ENCODE measurements around the gene MMAB.

DNA sequence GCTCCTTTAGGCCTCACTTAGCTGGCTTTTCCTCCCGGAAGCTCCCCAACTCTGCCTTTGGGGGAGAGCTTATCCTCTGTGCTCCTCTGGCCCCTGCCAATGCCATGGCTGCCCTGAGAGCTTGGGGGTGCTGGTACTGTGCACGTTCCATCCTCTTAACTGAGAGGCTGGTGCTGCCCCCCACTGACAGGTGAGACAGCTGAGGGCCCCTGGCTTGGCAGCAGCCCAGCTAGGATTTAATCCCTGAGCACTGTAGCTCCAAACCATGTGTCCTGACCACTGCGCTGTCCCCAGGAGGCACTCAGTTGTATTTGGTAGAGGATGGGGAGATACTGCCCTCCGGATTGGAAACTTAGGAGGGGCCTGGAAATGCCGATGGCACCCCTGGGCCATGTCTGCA lies 49.8 kb downstream of the MMAB start:
- TF ChIP-seq, protein P1, sequence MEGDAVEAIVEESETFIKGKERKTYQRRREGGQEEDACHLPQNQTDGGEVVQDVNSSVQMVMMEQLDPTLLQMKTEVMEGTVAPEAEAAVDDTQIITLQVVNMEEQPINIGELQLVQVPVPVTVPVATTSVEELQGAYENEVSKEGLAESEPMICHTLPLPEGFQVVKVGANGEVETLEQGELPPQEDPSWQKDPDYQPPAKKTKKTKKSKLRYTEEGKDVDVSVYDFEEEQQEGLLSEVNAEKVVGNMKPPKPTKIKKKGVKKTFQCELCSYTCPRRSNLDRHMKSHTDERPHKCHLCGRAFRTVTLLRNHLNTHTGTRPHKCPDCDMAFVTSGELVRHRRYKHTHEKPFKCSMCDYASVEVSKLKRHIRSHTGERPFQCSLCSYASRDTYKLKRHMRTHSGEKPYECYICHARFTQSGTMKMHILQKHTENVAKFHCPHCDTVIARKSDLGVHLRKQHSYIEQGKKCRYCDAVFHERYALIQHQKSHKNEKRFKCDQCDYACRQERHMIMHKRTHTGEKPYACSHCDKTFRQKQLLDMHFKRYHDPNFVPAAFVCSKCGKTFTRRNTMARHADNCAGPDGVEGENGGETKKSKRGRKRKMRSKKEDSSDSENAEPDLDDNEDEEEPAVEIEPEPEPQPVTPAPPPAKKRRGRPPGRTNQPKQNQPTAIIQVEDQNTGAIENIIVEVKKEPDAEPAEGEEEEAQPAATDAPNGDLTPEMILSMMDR (IDR thresholded peaks at IDR 0.05) = no peak
- TF ChIP-seq POLR2AphosphoS5 (IDR thresholded peaks at IDR 0.05) (no peak), POLR2A (IDR thresholded peaks at IDR 0.05) (no peak)
